Stimulated activated CD8-positive, alpha-beta memory T cell treated with anti-CD3 and anti-CD28 coated beads, Interleukin-4, amount 100 ng/mL, for 48 hours (primary cell): Measurements from ENCODE around the gene FEZF1.

Experiments used
- DNase-seq: peaks from one replicate; pipeline ENCODE4 v3.0.0-alpha.2; 2020

The FEZF1 gene

DNA sequence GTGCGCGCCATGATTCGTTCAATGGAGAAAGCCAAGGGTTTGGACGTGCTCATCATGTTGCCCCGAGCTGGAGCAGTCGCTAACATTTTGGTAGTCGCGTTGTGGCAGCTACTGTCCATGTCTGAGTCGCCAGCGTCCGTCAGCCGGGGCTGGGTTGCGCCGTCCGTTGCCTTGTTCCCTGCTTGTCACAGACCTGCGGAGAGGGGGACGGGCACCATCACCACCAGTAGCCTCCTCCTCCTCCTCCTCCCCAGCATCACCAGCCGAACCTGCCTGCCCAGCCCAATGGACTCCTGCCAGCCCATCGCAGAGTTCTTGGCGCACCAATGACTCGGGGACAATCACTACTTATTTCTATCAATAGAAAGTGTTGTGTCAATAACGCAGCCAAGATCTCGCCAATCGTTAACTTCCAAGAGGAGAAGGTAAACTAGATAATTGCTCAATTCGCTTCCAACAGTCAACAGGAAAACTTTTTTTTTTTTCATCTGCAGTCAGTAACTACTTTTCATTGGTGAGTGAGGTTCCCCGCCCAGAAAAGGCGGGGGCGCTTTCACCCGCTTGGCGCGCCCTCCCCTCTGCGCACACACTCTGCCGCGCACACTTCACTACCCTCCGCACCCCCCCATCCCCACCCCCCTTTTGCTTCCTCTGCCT lies at the start of gene FEZF1:
Gene FEZF1 (minus strand): TSS at position 432 of the 657 bp plus-strand sequence. CDS start 313 bp downstream, at position 119.
- DNase-seq, result no peak

DNA sequence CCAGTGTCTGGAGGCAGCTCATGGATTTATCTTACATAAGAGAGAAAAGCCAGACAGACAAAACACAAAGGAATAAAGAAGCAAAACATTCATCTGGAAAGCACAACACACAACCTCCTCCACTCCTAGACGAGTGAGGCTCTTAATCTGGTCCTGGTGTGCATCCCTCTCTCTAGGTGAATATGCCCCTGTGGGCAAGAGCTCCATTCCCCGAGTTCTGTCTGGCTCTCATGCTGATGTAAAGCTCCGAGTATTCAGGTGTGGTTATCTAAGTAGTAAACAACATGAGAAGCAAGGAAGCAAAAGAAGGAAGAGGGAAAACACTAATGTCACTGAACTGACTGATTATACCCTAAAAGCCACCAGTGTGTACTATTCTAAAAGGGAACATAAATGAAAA lies 47.9 kb upstream of the FEZF1 start:
- no peak for DNase-seq

DNA sequence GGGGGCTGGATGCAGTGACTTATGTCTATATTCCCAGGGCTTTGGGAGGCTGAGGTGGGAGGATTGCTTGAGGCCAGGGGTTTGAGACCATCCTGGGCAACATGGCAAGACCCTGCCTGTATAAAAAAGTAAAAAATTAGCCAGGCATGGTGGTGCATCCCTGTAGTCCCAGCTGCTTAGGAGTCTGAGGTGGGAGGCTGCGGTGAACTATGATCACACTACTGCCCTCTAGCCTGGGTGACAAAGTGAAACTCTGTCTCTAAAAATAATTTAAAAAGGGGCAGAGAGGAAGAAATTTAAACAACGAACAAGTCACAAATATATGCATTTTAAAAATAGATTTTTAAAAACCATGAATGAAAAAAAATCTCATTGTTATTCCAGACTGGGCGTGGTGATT lies 46.2 kb upstream of the FEZF1 start:
- no peak for DNase-seq

DNA sequence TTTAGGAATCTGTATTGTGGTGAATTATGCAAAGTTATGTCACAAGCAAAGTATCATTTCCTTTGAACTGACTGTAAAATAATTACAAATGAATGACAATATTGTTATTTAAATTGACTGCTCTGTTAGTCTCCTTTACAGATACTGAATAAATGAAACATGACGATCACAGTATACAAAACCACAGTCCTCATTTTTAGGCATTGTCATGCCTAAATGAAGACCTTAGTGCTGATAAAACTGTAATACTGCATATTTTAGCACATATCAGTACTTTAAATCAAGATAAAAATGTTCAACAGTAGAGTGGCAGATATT lies 39.7 kb upstream of the FEZF1 start:
- DNase-seq, result no peak

DNA sequence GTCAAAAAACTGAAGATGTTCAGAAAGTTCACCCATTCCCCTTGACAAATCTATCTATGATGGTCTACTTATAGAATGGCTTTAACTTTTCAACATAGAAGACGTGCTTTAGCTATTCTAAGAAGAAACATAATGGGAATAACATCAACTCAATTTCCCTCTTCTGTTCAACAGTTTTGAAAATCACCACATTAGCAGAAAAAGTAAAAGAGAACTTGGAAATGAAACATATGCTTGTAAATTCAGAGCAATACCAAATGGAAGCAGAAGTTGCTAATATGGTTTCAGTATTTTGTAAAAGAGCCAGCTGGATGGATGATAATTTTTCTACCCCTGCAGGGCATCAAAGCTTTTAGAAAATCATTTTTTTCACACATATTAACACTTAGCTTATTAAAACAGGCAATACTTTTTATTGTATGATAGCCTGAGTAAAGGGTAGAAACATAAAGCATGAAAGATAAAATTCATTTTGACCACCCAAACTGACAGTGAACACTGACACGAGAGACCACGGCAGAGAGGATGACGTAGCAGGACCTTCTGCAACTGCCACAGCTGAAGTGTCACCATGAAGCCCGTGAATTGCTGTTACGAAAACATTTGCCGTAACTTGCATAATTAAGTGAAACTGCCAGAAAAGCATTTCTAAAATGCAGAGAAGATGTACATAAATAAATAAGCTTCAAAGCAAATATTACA lies 39.2 kb upstream of the FEZF1 start:
- no peak for DNase-seq

DNA sequence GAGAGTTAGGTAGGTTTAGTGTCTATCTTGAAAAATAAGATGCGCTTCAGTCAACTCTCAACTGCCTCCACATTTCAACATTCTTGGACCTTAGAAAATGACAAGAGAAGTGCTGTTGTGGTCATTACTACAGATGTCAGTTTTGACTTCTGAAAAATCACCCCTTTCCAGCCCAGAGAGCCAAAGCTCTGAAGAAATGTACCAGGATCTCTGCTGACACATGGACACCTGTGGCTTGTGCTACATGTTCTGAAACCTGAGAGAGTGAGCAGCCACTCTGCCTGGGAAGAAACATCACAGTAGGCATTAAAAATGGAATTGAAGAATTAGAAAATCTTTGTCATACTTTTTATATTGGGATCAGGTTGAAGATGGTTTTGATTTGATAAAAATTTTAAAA lies 35.9 kb upstream of the FEZF1 start:
- DNase-seq, result no peak

DNA sequence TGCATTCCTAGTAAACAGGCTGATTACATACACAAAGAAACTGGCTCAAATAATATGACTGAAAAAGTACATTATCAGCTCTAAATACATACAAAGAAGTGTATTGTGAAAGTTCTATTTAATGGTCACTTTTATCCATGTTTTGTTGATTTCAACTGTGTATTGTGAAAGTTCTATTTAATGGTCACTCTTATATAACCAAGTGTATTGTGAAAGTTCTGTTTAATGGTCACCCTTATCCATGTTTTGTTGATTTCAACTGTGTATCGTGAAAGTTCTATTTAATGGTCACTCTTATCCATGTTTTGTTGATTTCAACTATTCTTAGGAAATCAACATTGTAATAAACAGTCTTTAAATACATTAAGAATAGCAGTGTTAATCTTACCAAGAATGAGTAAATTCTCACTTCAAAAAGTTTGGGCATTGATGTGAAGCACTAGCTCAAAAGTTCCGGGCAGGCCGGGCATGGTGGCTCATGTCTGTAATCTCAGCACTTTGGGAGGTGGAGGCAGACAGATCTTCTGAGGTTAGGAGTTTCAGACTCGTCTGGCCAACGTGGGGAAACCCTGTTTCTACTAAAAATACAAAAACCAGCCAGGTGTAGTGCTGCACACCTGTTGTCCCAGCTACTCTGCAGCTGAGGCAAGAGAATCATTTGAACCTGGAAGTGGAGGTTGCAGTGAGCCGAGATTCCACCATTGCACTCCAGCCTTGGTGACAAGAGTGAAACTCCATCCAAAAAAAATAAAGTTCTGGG lies 34.8 kb upstream of the FEZF1 start:
- DNase-seq, result no peak

DNA sequence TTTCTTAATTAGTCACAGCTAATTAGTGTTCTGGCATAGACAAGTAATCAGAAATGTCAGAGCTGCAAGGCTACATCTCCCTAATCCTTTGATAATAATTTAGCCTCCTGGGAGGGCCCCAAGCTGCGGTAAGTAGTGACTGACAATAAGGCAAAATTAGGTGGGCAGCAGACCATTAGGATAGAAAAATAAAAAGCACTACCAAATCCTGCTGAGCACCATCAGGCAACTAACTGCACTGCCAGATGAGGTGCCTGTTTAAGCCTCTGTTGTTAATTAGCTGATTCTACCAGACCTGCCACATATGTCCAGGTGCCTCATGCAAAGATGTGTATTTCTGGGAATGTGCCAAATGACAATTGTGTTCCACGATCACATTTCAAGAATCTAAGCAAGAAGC lies 32.5 kb upstream of the FEZF1 start:
- DNase-seq, result no peak

DNA sequence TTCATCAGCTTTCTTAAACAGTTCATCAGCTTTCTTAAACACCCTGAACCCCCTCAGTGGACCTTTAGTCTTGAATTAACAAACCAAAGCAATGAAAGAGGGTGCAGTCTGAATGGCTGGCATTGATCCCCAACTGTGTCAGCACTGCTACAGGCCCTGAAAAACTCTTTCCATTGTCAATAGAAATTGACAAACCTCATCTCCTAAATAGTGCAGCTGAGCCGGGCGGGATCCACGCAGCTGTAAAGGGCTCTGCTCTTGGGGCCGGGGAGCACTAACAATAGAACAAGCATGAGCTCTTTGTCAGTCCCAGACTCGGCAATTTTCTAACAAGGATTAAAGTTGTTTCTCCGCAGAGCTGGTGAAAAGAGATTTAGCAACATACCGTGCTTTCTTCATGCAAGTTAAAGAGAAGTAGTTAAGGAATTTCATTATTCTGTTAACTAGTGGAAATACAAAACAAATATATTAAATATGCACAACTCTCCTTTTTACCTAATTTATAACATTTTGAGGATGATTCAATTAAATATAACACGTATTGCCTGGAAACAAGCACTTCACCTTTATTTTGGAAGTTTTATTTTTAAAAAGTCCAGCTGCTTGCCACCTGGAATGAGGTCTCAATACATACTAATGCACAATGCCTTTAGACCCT lies 24.7 kb upstream of the FEZF1 start:
- DNase-seq, result no peak

DNA sequence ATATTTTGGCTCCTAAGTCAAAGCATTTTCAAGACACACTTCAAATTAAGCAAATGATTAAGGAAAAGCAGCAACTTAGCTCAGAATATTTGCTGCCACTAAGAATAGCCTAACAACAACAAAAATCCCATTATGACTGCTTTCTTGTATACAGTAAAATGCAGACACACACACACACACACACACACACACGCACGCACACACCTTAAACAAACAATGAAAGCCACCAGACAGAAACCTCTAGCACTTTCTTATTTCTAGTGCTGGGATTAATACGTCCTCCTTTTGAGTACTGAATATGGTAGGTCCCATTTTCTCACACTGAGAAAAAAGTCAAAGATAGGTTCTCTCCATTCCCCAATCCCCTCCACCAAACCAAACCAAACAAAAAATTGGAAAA lies 23.4 kb upstream of the FEZF1 start:
- no peak for DNase-seq

DNA sequence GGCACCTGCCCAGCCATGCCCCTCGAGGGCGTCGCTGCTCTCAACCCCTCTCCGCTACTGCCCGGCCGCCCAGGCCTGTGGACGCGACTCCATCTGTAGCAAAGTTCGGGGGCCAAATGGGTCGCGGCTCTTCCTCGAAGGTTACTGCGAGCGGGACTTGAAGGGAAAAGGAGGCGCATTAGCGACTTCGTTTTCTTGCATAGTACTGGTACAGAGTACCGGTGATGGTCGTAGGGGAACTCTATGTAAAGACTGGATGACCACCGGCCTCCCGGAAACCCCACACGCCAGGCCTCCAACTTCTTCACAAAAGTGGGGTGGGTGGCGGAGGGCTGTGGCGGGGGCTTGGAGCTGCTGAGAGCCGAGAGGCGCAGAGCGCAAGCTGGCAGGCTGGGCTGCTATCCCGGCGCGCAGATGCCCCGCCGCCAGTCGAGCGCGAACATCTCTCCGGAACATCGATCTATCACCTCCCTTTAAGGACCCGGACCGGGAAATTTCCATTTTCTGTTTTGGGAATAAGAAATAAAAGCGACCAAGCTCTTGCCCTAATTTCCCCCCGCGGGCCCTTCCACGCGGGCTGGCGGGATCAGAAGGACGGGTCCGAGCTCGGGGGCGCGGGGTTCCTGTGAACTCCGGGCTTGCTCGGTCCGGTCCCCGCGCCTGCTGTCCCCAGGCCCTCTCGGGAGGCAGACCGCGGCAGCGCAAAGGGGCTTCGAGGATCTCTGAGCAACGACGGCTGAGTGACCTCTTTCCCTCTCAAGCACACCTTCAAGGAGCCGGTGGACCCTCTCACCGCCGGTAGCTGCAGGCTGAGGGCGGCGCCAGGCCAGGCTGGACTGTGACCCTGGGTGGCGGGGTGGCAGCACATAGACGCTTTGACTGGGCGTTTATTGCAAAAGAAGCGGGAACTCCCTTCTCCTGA lies 12.2 kb upstream of the FEZF1 start:
- no peak for DNase-seq

DNA sequence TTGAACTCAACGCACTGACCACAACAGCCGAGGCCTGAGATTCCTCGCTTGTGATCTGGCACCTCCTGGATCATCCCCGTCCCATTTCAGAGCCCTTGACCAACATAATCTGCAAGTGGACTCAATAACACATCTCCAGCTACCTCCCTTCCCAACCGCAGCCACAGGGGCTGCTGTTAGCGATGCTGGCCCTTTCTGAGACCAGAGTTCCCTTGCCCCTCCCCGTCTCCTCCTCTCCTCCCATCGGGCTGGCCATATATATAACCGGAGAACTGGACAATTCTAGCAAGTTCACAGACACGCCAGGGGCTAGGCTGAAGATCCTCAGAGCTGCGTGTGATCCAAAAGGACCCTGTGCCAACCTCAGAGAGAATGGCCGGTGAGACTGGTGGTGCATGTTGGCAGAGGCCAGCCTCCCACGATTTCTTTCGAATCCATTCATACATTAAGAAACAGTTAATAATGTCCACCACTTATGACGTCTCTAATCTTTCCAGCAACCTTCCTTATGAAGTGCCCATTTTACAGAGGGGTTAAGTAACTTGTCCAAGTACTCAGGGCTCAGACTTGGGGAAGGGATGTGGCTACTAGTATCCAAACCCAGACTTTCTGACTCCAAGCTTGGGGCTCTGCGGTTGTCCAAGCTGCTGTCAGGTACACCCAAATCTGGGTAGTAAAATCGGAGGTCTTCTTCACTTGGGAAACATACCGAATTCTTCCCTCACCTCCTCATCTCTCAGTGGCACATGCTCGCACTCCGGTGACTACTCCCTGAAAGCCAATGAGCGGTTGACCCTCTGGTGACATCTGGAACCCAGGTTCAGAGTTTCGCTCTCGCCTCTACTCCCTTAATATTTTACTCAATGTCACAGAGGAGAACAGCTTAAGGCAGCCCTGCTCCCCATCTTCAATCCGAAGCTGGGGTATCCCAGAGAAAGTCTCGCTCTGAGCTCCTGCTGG lies 11.2 kb upstream of the FEZF1 start:
- DNase-seq, result no peak

DNA sequence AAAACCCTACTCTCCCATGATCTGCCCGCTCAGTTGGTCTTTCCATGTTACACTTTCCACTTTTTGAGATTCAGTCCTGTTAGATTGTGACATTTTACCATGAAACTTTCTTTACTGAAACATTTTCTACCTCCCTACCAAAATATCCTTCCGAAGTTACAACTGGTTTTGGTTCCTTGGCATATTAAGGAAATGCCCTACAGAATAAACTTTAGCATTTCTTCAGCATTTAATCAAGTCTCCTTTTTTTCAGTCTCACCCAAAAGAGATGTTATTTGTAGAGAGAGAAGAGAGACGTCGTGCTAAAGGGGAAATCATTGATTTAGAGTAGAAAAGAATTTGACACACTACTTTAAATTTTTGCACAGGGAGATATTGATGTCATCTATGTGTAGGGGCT lies 9.7 kb upstream of the FEZF1 start:
- no peak for DNase-seq

DNA sequence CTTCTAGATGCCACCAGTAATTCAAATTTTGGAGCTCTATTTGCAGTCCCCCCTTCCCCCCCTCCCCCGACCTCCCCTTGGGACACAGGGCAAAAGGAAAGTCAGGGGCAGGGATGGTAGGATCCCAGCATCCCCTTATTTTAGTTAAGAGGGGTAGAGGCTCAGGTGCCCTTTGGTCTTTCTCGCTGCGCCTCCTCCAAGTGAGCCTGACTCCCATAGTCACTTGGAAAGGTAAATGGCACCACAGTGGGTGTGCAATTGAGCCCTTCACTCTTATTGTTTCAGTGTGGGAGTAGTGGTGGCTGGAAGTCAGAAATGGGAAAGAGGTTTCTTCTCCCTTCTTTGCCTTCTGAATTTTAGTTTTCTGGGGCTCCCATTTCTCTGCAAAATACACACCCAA lies 8.2 kb upstream of the FEZF1 start:
- no peak for DNase-seq

DNA sequence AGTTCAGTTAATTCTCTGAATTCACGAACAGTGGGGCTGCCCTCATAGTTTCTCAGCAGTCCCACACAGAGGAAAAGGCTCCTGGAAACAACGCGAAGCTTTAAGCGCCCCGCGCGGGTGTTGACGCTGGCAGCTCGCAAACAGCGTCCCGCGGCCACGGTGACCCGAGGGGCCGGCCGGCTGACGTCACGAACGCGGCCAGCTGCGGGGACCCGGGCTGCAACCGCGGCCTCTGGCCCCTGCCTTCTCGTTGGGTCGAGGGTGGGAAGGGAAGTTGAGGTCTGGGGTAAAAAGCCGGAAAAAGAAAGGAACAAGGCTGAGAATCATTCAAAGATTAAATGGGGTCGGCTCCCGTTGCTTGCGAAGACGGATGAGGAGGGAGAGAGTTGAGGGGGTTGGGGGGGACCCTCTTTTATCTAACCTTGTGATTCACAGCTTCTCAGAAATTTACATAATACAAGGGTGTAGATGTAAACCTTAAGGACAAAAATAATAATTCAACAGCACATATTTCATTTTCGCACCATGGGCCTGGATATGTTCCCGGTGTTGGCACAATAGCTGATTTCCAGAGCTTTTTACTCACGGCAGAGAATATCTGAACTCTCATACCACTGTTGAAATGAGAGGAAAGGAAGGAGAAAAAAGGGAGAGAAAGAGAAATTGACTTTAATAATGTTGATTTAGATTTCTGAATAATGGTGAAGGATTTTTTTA lies 7.3 kb upstream of the FEZF1 start:
- DNase-seq, result no peak

DNA sequence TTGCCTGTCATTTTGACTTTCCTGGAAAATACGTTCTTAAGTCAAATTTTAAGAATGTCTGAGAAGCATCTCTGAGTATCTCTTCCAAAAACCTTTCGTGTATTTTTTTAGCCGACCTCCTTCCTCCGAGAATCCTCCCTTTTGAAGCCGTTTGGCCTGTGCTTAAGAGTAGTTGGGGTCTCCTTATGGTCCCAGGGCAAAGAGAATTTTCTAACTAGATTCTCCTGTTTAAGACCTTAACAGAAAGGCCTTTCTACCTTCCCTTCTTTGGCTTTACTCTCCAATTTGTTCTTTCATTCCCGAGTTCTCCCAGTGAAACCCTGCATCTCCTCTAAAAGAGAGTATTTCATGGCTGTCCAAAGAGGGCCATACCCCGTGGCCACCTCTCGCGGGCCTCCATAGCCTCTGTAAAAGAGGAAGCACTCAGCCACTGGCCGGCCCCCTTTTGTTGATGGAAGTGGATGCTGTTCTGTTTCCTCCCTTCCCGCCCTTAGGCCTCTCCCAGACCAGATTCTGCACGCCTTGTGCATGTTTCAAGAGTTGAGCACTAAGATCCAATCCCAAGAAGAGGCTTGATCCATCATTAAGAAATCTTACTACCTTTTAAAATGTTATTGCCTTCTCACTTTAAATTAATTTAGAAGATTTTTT lies 6.6 kb upstream of the FEZF1 start:
- no peak for DNase-seq

DNA sequence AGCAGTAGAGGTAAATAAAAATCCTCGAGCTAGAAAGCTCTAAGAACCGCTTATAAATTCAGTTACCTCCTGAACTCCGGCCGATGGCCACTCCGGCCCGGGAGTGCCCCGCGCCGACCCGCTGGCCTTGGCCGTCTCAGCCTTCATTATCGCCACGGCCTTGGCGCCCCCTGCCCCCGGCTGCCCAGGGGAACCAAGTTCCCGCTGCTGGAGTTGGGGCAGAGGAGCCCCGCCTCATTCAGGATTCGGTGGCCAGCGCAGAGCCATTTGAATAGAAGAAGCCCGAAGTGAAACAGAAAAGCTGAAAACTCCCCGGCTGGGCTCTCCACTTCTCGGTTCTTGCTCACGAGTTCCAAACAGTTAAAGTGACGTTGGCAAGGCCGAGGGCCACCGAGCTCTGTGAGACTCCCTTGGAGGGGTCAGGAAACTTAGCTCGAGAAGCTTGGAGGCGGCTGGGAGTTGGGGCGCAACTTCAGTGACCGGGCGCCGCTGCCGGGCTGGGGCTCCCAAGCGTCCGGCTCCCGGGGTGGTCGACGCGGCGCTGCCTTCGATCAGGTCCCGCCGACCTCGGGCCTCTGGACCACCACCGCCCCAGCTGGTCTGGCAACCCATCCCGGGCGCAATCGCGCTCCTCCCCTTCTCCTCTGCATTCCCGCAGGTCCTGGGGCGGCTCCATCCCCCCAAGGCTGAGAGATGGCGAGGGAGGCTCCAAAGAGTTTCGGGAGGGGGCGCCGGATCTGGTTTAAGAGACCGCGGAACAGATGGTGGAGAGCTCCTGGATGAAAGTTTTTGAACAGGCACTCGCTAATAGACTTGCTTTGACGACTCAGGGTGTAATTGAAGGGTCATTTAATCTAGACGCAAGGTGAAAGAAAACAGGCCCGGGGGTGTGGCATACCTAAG lies 5.8 kb upstream of the FEZF1 start:
- no peak for DNase-seq

DNA sequence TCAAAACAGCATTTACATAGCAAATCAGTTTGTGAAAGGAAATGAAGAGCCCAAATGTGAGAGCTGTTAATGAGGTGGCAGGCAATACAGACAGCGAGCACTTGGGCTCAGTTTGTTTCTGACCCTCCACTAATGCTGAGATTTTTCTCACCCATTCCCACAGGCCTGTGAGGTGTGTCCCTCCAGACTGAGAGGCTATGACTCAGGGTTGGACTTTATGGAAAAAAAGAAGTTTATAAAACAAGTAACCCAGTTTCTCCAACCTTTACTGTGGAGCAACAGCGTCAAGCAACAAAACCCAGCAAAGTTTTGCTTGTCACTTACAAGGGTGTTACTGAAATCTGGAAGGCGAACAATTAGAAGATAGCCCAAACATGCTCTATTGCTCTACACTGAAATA lies 4.9 kb upstream of the FEZF1 start:
- no peak for DNase-seq

DNA sequence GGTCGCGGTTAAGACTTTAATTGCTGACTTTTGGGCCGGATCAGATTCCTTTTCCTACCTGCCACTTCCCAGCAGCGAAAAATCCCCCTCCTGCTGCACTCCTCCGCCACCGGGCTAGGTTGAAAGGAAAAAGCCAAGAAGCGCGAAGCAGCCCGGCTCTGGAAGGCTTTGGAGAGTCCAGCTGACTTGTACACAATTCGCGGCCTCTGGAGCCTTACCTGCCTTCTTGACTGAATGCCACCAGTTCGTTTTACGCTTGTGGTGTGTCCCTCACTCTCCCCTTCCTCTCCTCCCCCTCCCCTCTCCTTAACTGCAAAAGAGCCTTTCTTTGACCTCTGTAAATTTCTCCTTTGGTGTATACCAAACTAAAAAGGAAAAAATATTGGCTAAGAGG lies 2.7 kb upstream of the FEZF1 start:
- DNase-seq, result no peak
